Astrocyte of the hippocampus (primary cell): Measurements from ENCODE around the gene CLOCK.
A peak's percentile ranks its signal among the peaks of the same experiment; 100 is the strongest.

ENCODE experiments used
- DNase-seq: peaks from one replicate; pipeline ENCODE4 v3.0.0; 2011; ENCODE audit warnings: low read depth, low spot score

Gene CLOCK

GRCh38 chr4:55381502-55381901, 165.2 kb downstream of the CLOCK start:
- no peak for DNase-seq

- no peak for DNase-seq
Measured at GRCh38 chr4:55380576-55380975, 166.1 kb downstream of the CLOCK start.

GRCh38 chr4:55378617-55379467, 167.9 kb downstream of the CLOCK start:
- DNase-seq = peak; percentile 35
